Vagina (tissue), 2 donors: Measurements from ENCODE around the gene SLC39A1.

Source experiments
- CTCF ChIP-seq, 3 experiments: fragments of 450-650 bp in 2 of 3; fragments of 200-600 bp in 1 of 3; sonication (generic) in 1 of 3; IDR thresholded peaks; one replicate each; pipeline ENCODE4 v1.5.1; 2017 to 2019; ENCODE audit warnings: antibody characterized with exemption in 3 of 3, mild to moderate bottlenecking in 2 of 3, moderate library complexity in 2 of 3
- POLR2A ChIP-seq, 2 donors: fragments of 450-650 bp; IDR thresholded peaks; one replicate each; pipeline ENCODE4 v1.6.1; 2017; ENCODE audit warnings: antibody characterized with exemption in 2 of 2, mild to moderate bottlenecking in 2 of 2, moderate library complexity in 2 of 2
- POLR2AphosphoS5 ChIP-seq, 2 donors: sonication (generic); formaldehyde crosslinking; IDR thresholded peaks; one replicate each; pipeline ENCODE4 v1.9.0; 2017; ENCODE audit warnings: antibody characterized with exemption in 2 of 2, mild to moderate bottlenecking in 2 of 2, low read depth in 1 of 2; ENCODE audit not compliant: insufficient read depth in 1 of 2

DNA sequence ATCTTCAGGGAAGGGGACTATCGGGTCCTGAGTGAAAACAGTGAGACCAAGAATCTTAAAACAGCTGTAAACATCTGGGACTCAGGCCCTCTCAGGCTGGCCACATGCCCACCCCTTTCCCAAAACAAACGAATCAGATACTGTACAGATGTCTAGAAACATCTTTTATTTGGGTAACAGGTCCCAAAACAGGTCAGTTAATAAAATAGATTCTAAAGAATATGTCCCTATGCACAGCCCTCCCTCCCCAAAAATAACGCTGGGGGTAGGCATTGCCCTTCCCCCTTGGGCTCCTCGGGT is 4.4 kb downstream of the SLC39A1 start:
- no peak for TF ChIP-seq POLR2A (IDR thresholded peaks at IDR 0.05)
- no peak for TF ChIP-seq CTCF (IDR thresholded peaks at IDR 0.05)
- TF ChIP-seq POLR2AphosphoS5 (IDR thresholded peaks at IDR 0.05; ENCODE audit: insufficient read depth in 1 of 2, low read depth in 1 of 2), result no peak
